T-helper 2 cell treated with Interferon-gamma antibody and Interleukin-4, amounts not matched to agents 5 μg/mL and 100 μg/mL, for 36 hours (primary cell): Measurements from ENCODE around the gene PLA2G4B.

Experiments used
- DNase-seq: peaks from one replicate; pipeline ENCODE4 v3.0.0; 2021; ENCODE audit warnings: low spot score
- H3K27ac Mint-ChIP-seq: one replicate; pipeline ENCODE4 v1.8.0; 2021; ENCODE audit warnings: mild to moderate bottlenecking, mixed read lengths
- H3K27me3 Mint-ChIP-seq: one replicate; pipeline ENCODE4 v1.8.0; 2021; ENCODE audit warnings: low read depth, mixed read lengths
- H3K36me3 Mint-ChIP-seq: one replicate; pipeline ENCODE4 v1.8.0; 2021; ENCODE audit warnings: low read depth, mixed read lengths
- H3K4me1 Mint-ChIP-seq: one replicate; pipeline ENCODE4 v1.8.0; 2021; ENCODE audit warnings: low read depth, mixed read lengths
- H3K4me3 Mint-ChIP-seq: one replicate; pipeline ENCODE4 v1.8.0; 2022; ENCODE audit warnings: mild to moderate bottlenecking, moderate library complexity, mixed read lengths
- H3K9me3 Mint-ChIP-seq: one replicate; pipeline ENCODE4 v1.8.0; 2021; ENCODE audit warnings: mixed read lengths

The PLA2G4B gene

DNA sequence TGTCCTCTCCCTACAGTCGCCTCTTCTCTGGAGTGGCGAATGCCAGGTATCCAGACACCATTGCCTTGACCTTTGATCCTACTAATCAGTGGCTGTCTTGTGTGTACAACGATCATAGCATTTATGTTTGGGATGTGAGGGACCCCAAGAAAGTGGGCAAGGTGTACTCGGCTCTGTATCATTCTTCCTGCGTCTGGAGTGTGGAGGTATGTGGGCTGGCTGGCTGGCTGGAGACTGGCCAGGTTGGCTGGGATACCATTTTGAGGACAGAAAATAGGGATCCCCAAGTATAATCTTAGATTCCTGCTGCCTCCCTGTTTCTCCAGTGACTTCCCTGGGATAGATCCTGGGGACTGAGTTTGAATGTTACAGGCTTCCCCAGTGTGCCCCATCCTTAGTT is 24.1 kb upstream of the PLA2G4B start:
- Mint-ChIP-seq H3K4me3 (no peak overlapping the region), H3K27me3 (no peaks in the 10 kb centered on the region), H3K9me3 (no peaks in the 10 kb centered on the region), H3K36me3 (peaks cover 24% of the 10 kb centered on the region), H3K4me1 (peaks cover 24% of the 10 kb centered on the region), H3K27ac (no peak overlapping the region)
- no peak for DNase-seq

DNA sequence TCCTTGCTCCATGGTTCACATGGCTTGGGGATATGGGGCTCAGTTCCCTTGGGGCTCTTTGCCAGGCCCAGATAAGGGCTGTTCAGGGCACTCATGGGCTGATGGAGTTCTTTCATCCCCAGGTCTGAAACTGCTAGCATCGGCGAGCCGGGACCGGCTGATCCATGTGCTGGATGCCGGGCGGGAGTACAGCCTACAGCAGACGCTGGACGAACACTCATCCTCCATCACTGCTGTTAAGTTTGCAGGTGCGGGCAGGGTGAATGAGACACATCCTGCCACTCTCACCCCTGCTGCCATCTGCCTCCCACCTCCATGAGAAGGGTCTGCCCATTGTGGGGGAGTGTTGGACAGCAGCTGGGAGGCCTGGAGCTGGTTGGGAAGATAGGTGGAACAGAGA is 21.9 kb upstream of the PLA2G4B start:
- Mint-ChIP-seq H3K36me3 (peaks cover 29% of the 10 kb centered on the region), H3K27ac (no peak overlapping the region), H3K27me3 (no peaks in the 10 kb centered on the region), H3K4me3 (no peak overlapping the region), H3K9me3 (no peaks in the 10 kb centered on the region), H3K4me1 (peaks cover 7% of the 10 kb centered on the region)
- no peak for DNase-seq

DNA sequence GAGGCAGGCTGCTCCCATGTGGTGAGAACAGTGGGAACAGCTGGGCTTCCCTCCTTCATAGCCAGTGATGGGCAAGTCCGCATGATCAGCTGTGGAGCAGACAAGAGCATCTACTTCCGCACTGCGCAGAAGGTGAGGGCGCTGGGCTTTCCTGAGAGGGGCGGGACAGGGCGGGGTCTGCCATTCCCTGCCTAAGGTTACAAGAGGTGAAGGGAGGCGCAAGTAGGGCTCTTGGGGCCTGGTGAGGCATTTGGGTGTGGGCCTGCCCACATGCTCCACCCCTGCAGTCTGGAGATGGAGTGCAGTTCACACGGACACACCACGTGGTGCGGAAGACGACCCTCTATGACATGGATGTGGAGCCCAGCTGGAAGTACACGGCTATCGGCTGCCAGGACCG is 21.3 kb upstream of the PLA2G4B start:
- Mint-ChIP-seq H3K4me1 (peaks cover 2% of the 10 kb centered on the region), H3K9me3 (no peaks in the 10 kb centered on the region), H3K27me3 (no peaks in the 10 kb centered on the region), H3K27ac (no peak overlapping the region), H3K36me3 (peaks cover 28% of the 10 kb centered on the region), H3K4me3 (no peak overlapping the region)
- no peak for DNase-seq

DNA sequence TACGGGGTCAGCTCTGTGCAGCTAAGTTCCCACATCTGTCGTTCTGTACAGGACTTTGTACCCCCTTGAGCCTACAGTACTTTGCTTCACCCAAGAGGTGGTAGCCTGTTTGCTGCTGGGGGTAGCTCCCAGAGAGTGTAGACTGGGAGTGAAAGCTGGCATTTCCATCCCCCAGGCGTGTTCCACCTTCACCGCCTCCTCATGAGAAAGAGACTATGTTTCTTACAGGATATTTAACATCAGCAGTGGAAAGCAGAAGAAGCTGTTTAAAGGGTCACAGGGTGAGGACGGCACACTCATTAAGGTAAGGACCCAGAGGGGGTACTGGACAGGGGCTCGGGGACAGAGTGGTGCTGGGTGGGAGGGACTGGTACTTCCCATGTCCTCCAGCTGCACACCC is 20.9 kb upstream of the PLA2G4B start:
- Mint-ChIP-seq H3K4me1 (no peaks in the 10 kb centered on the region), H3K4me3 (no peak overlapping the region), H3K9me3 (no peaks in the 10 kb centered on the region), H3K27ac (no peak overlapping the region), H3K27me3 (no peaks in the 10 kb centered on the region), H3K36me3 (peaks cover 30% of the 10 kb centered on the region)
- no peak for DNase-seq

DNA sequence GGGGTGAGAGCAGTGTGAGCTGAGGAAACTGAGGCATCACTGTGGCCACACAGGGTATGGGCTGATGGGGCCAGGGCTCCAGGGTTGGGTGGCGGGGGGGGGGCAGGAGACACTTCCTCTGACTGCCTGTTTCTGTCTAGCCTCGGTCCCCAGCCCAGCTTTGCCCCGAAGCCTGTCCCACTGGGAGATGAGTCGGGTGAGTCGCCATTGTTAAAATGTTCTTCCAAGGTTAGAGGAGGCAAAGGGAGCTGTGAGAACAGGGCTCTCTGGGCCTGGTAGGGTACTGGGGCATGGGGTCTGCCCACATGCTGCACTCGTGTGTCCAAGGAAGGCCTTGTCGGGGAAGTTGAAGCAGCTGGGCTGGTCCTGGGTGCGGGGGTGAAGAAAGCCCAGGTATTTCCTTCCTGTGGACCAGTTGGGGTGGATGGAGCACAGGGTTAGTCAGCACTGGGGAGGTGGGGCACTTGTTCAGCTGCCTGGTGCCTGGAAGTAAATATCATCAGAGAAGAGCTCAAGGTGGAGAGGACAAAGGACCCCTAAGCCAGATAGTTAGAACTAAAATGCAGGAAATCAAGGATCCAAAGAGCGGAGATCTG is 19.1 kb upstream of the PLA2G4B start:
- DNase-seq: no peak
- Mint-ChIP-seq H3K27me3 (no peaks in the 10 kb centered on the region), H3K4me1 (no peaks in the 10 kb centered on the region), H3K27ac (no peak overlapping the region), H3K9me3 (no peaks in the 10 kb centered on the region), H3K36me3 (peaks cover 31% of the 10 kb centered on the region), H3K4me3 (no peak overlapping the region)

DNA sequence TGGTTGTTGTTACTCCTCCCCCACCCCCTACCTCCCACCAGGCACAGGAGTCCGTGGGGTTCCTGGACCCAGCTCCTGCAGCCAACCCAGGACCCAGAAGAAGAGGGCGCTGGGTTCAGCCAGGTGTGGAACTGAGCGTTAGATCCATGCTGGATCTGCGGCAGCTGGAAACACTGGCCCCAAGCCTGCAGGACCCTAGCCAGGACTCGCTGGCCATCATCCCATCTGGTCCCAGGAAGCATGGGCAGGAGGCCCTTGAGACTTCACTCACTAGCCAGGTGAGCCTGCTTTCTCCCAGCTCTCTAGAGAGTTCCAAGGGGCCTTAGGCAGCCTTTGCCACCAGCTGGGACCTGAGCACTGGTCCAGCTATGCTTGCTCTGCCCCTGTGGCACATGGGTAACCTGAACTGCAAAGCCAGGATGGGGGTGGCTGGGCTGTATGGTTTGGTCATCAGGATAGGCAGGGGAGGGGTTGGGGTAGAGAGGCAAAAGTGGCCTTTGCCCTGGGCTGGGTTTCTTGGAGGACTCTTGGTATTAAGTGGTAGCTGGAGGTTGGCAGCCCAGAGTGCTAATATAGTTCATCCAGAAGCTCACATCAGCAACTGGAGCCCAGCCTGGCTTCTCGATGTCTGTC is 17.7 kb upstream of the PLA2G4B start:
- H3K27ac Mint-ChIP-seq: no peak overlapping the region
- H3K9me3 Mint-ChIP-seq: no peaks in the 10 kb centered on the region
- H3K36me3 Mint-ChIP-seq: peaks cover 32% of the 10 kb centered on the region
- no peaks in the 10 kb centered on the region for H3K27me3 Mint-ChIP-seq
- H3K4me3 Mint-ChIP-seq: no peak overlapping the region
- no peak for DNase-seq
- no peaks in the 10 kb centered on the region for H3K4me1 Mint-ChIP-seq

DNA sequence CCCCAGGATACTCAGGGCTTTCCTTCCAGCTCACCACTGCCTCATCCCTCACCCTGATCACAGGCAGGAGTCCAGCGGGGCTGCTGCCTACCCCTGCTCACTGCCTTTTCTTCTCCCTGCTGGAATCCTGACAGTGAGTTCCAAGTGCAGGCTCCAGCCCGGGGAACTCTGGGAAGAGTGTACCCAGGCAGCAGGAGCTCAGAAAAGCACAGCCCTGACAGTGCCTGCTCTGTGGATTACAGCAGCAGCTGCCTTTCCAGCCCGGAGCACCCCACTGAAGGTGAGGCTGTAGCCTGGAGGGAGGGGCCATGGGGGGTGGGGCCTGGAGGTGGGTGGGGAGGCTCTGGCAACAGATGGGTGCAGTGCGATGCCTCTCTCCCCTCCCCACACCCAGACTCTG is 16.8 kb upstream of the PLA2G4B start:
- H3K4me3 Mint-ChIP-seq: no peak overlapping the region

DNA sequence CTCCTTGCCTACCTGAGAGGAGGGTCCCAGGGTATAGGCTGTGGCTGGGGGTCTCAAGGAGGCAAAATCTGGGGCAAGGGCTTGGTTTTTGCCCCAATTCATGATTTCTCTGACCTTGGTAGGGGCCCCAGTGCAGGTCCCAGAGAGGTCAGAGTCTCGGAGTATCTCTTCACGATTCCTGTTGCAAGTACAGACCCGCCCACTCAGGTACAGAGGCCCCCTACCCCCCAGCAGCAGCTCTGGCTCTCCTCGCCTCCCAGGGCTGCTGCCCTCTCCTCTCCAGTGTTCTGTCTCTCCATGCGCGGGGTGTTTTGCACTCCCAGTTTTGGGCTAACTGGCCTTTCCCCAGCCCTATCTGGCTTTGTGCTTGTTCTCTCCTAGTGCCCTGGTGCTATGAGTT is 16.2 kb upstream of the PLA2G4B start:
- DNase-seq: no peak
- Mint-ChIP-seq H3K9me3 (no peaks in the 10 kb centered on the region), H3K4me3 (no peak overlapping the region), H3K36me3 (peaks cover 32% of the 10 kb centered on the region), H3K27ac (no peak overlapping the region), H3K4me1 (peaks cover 2% of the 10 kb centered on the region), H3K27me3 (no peaks in the 10 kb centered on the region)

More for the DNA sequence above, 16.8 kb upstream of the PLA2G4B start:
- Mint-ChIP-seq H3K27me3 (no peaks in the 10 kb centered on the region), H3K9me3 (no peaks in the 10 kb centered on the region), H3K36me3 (peaks cover 36% of the 10 kb centered on the region), H3K27ac (no peak overlapping the region), H3K4me1 (peaks cover 2% of the 10 kb centered on the region)
- no peak for DNase-seq

DNA sequence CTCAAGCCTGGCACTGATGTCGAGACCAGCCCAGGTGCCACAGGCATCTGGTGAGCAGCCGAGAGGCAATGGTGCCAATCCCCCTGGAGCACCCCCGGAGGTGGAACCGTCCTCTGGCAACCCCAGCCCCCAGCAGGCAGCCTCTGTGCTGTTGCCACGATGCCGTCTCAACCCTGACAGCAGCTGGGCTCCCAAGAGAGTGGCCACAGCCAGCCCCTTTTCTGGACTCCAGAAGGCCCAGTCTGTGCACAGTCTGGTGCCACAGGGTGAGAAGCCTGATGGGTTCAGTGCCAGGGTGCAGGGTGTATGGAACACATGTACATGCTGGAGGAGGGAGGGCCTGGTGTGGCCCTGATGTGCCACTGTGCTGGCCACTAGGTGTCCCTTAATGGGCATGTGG is 15.7 kb upstream of the PLA2G4B start:
- Mint-ChIP-seq H3K27me3 (no peaks in the 10 kb centered on the region), H3K36me3 (peaks cover 29% of the 10 kb centered on the region)

DNA sequence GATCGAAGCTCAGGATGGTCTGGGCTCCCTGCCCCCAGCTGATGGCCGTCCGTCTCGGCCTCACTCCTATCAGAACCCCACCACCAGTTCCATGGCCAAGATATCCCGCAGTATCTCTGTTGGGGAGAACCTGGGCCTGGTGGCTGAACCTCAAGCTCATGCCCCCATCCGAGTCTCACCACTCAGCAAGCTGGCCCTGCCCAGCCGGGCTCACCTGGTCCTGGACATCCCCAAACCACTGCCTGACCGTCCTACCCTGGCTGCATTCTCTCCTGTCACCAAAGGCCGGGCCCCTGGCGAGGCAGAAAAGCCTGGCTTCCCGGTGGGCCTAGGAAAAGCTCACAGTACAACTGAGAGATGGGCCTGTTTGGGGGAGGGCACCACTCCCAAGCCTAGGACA is 15.1 kb upstream of the PLA2G4B start:
- no peak for DNase-seq
- Mint-ChIP-seq H3K4me3 (no peak overlapping the region), H3K9me3 (no peaks in the 10 kb centered on the region), H3K27ac (no peak overlapping the region), H3K36me3 (peaks cover 25% of the 10 kb centered on the region), H3K27me3 (no peaks in the 10 kb centered on the region), H3K4me1 (peaks cover 5% of the 10 kb centered on the region)

More for the DNA sequence above, 15.7 kb upstream of the PLA2G4B start:
- Mint-ChIP-seq H3K9me3 (no peaks in the 10 kb centered on the region), H3K27ac (no peak overlapping the region), H3K4me3 (no peak overlapping the region), H3K4me1 (peaks cover 3% of the 10 kb centered on the region)
- no peak for DNase-seq

DNA sequence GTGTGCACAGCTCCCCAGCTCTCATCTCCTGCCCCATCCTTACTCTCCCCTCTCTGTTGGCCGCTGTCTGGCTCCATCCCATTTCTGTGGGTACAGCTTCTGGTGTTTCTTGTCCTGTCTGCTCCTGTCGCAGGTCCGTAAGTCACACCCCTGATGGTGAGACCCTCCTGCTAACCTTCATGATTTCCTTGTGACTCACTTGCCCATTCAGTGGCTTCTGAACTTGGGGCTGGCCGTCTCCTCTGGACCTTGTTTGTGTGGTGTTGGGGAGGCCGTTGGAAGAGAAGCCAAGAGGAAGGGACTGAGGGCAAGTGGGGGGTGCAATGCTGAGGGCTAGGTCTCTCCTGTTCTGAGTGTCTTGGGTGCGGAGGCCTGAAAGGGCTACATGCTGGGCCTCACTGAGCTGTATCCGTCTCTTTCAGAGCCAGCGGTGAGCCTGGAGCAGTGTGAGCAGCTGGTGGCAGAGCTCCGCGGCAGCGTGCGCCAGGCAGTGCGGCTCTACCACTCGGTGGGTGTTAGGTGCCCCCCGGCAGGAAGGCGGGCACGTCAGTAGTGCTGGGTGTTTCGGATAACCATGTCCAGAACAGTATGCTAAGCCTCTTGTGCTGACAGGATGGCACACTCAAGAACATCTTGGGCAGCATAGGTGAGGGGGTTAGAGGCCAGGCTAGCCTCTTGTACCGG is 14.4 kb upstream of the PLA2G4B start:
- no peaks in the 10 kb centered on the region for H3K27me3 Mint-ChIP-seq
- no peak overlapping the region for H3K4me3 Mint-ChIP-seq
- H3K27ac Mint-ChIP-seq: no peak overlapping the region
- H3K4me1 Mint-ChIP-seq: peaks cover 11% of the 10 kb centered on the region
- H3K36me3 Mint-ChIP-seq: peaks cover 25% of the 10 kb centered on the region
- H3K9me3 Mint-ChIP-seq: no peaks in the 10 kb centered on the region
- DNase-seq: no peak

DNA sequence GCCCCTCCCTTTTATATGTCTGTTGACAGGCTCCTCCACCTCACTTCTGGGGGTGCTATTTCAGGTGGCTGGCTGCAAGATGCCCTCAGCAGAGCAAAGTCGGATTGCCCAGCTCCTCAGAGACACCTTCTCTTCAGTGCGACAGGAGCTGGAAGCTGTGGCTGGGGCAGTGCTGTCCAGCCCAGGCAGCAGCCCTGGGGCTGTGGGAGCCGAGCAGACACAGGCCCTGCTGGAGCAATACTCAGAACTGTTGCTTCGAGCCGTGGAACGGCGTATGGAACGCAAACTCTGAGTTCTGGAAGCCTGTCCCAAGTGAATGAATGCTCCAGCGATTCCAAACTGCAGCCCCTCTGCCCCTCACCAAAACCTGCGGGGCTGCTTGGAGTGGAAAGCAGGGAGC is 13.5 kb upstream of the PLA2G4B start:
- H3K9me3 Mint-ChIP-seq: no peaks in the 10 kb centered on the region
- H3K27ac Mint-ChIP-seq: no peak overlapping the region
- H3K4me3 Mint-ChIP-seq: no peak overlapping the region
- H3K36me3 Mint-ChIP-seq: peaks cover 25% of the 10 kb centered on the region
- H3K27me3 Mint-ChIP-seq: no peaks in the 10 kb centered on the region
- peaks cover 15% of the 10 kb centered on the region for H3K4me1 Mint-ChIP-seq
- no peak for DNase-seq

DNA sequence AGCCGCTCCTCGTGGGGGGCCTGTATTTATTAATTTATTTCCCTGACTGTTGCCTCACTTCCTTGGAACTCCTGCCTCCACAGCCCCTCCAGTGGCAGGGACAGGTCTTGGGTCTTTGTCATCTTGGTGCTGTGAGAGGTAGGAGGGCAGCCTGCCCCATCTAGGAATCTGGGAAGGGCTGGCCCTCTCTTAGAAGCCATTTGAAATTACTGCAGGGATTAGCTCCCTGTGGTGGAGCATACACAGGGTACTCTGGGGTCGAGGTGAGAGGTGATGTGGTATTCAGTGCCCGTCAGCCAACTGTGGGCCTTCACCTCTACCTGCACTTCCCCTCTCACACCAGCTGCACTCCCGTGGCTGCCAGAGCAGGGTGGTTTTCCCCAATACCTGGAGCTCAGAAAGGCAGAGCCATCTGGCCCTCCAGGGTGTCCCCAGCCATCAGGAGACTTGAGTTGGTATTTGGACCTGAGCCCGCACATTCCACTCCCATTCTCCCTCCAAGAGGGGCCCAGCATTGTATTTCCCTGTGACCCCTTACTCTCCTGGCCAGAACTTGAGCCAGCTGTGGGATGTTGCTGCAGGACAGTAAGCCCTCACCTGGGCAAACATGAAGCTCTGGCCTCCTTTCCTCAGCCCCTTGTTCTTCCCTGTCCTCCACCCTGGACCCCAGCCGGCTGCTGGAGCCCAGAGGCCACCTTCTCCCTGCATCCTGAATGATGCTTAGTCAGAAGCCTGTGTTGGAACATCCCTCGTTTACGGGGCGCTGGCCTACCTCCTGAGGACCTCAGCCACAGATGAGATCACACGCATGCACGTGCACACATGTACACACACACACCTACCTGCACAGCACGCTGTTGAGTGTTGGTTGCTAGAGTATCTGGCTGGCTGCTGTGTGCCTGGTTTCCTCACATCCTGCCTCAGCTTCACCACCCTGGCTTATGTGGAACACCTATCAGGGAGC is 12.8 kb upstream of the PLA2G4B start:
- no peak for DNase-seq
- Mint-ChIP-seq H3K4me3 (peak overlapping the region; percentile 80), H3K27ac (peak overlapping the region; percentile 70), H3K27me3 (no peaks in the 10 kb centered on the region), H3K9me3 (no peaks in the 10 kb centered on the region), H3K4me1 (peaks cover 15% of the 10 kb centered on the region), H3K36me3 (peaks cover 26% of the 10 kb centered on the region)
